ENCODE measurements around the gene MOG. TPM values are rescaled to one million over a fixed set of nuclear protein-coding genes. Genes with fewer than 3 reads are reported as not detected.

Gene MOG
- total RNA-seq: not detected

- 53 to 57% methylated on average over 2 to 4 of the region's 4 CpGs for WGBS, 2 donors
- H3K27me3 ChIP-seq: peaks cover 0 to 11% of the 10 kb centered on the region in 2 donors
- no peak for DNase-seq (ENCODE audit: low spot score in 2 of 2)
- H3K9me3 ChIP-seq: no peaks in the 10 kb centered on the region
- no peak within 1 kb of the TSS for H3K27ac ChIP-seq
- no peak within 1 kb of the TSS for H3K4me3 ChIP-seq
- TF ChIP-seq POLR2A (IDR thresholded peaks at IDR 0.05) (no peak), CTCF (IDR thresholded peaks at IDR 0.05) (no peak), EP300 (IDR thresholded peaks at IDR 0.05) (no peak)
- no peaks in the 10 kb centered on the region for H3K4me1 ChIP-seq
- H3K36me3 ChIP-seq: no peaks in the 10 kb centered on the region
These were observed at the start of gene MOG for GRCh38 chr6:29656798-29657197. Gene MOG (plus strand): TSS chr6:29657092. CDS start chr6:29657210, 118 bp downstream.

GRCh38 chr6:29608131-29608530, 48.8 kb upstream of the MOG start:
- H3K27me3 ChIP-seq: no peaks in the 10 kb centered on the region
- H3K27ac ChIP-seq: no peak overlapping the region
- H3K36me3 ChIP-seq: peaks cover 0 to 97% (median 3%) of the 10 kb centered on the region in 3 donors
- no peaks in the 10 kb centered on the region for H3K4me1 ChIP-seq
- no peak for DNase-seq (ENCODE audit: low spot score in 2 of 2)
- no peaks in the 10 kb centered on the region for H3K9me3 ChIP-seq
- H3K4me3 ChIP-seq: no peak overlapping the region
- no peak for TF ChIP-seq POLR2A (IDR thresholded peaks at IDR 0.05)
- TF ChIP-seq CTCF (IDR thresholded peaks at IDR 0.05): no peak
- no peak for TF ChIP-seq EP300 (IDR thresholded peaks at IDR 0.05)

- Histone ChIP-seq H3K4me3 (no peak overlapping the region), H3K27ac (no peak overlapping the region), H3K9me3 (no peaks in the 10 kb centered on the region), H3K36me3 (peaks cover 0 to 95% (median 0%) of the 10 kb centered on the region in 3 donors), H3K27me3 (no peaks in the 10 kb centered on the region), H3K4me1 (no peaks in the 10 kb centered on the region)
- 86 to 90% methylated on average over 4 of the region's 4 CpGs for WGBS, 2 donors
- no peak for DNase-seq (ENCODE audit: low spot score in 2 of 2)
- TF ChIP-seq EP300 (IDR thresholded peaks at IDR 0.05) (no peak), POLR2A (IDR thresholded peaks at IDR 0.05) (no peak), CTCF (IDR thresholded peaks at IDR 0.05) (no peak)
These were observed 46.4 kb upstream of the MOG start for GRCh38 chr6:29610540-29610939.

GRCh38 chr6:29611426-29611825, 45.5 kb upstream of the MOG start:
- 61 to 62% methylated on average over 4 of the region's 4 CpGs for WGBS, 2 donors
- Histone ChIP-seq H3K36me3 (peaks cover 0 to 95% (median 0%) of the 10 kb centered on the region in 3 donors), H3K27ac (no peak overlapping the region), H3K9me3 (no peaks in the 10 kb centered on the region), H3K27me3 (no peaks in the 10 kb centered on the region), H3K4me1 (no peaks in the 10 kb centered on the region), H3K4me3 (no peak overlapping the region)
- no peak for TF ChIP-seq CTCF (IDR thresholded peaks at IDR 0.05)
- TF ChIP-seq POLR2A (IDR thresholded peaks at IDR 0.05): no peak
- no peak for TF ChIP-seq EP300 (IDR thresholded peaks at IDR 0.05)
- DNase-seq (ENCODE audit: low spot score in 2 of 2): no peak

- H3K4me3 ChIP-seq: no peak overlapping the region
- H3K27me3 ChIP-seq: no peaks in the 10 kb centered on the region
- 91 to 93% methylated on average over 8 of the region's 8 CpGs for WGBS, 2 donors
- no peak for DNase-seq (ENCODE audit: low spot score in 2 of 2)
- no peaks in the 10 kb centered on the region for H3K9me3 ChIP-seq
- H3K27ac ChIP-seq: no peak overlapping the region
- TF ChIP-seq EP300 (IDR thresholded peaks at IDR 0.05) (no peak), POLR2A (IDR thresholded peaks at IDR 0.05) (no peak), CTCF (IDR thresholded peaks at IDR 0.05) (no peak)
- no peaks in the 10 kb centered on the region for H3K4me1 ChIP-seq
- peaks cover 0 to 93% (median 0%) of the 10 kb centered on the region in 3 donors for H3K36me3 ChIP-seq
These were observed 38.9 kb upstream of the MOG start for GRCh38 chr6:29617782-29618554.
